ENCODE results near the gene MACROD1. TPM values are rescaled to one million over a fixed set of nuclear protein-coding genes. Genes with fewer than 3 reads are reported as not detected.

MACROD1 gene
- total and polyA plus RNA-seq, 9 of the 15 experiments (the other 6 are each of a cell fraction or from before 2014, with no cell fraction given): 1.1 to 60.0 (median 26.4) TPM

GRCh38 chr11:64007160-64007628 lies 158.7 kb downstream of the MACROD1 start (continued):
- TF ChIP-seq SPI1 (IDR thresholded peaks at IDR 0.05; ENCODE audit: borderline replicate concordance, low read depth, low read length) (peak; percentile 62; the same call in 1 of the 2 replicates), L3MBTL2 (IDR thresholded peaks at IDR 0.05) (0 out of 2 replicates have a peak, but pooled peaks have one; percentile 13), MAX (CRISPR knock-in tag; IDR thresholded peaks at IDR 0.05) (peak; percentile 82), LEF1 (IDR thresholded peaks at IDR 0.05) (no peak)
- TF ChIP-seq, protein P1, sequence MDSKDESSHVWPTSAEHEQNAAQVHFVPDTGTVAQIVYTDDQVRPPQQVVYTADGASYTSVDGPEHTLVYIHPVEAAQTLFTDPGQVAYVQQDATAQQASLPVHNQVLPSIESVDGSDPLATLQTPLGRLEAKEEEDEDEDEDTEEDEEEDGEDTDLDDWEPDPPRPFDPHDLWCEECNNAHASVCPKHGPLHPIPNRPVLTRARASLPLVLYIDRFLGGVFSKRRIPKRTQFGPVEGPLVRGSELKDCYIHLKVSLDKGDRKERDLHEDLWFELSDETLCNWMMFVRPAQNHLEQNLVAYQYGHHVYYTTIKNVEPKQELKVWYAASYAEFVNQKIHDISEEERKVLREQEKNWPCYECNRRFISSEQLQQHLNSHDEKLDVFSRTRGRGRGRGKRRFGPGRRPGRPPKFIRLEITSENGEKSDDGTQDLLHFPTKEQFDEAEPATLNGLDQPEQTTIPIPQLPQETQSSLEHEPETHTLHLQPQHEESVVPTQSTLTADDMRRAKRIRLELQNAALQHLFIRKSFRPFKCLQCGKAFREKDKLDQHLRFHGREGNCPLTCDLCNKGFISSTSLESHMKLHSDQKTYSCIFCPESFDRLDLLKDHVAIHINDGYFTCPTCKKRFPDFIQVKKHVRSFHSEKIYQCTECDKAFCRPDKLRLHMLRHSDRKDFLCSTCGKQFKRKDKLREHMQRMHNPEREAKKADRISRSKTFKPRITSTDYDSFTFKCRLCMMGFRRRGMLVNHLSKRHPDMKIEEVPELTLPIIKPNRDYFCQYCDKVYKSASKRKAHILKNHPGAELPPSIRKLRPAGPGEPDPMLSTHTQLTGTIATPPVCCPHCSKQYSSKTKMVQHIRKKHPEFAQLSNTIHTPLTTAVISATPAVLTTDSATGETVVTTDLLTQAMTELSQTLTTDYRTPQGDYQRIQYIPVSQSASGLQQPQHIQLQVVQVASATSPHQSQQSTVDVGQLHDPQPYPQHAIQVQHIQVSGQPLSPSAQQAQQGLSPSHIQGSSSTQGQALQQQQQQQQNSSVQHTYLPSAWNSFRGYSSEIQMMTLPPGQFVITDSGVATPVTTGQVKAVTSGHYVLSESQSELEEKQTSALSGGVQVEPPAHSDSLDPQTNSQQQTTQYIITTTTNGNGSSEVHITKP (IDR thresholded peaks at IDR 0.05; ENCODE audit: partially characterized antibody): peak; percentile 20
- TF ChIP-seq, protein P2, sequence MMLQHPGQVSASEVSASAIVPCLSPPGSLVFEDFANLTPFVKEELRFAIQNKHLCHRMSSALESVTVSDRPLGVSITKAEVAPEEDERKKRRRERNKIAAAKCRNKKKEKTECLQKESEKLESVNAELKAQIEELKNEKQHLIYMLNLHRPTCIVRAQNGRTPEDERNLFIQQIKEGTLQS (IDR thresholded peaks at IDR 0.05): no peak
- TF ChIP-seq, protein P2 (CRISPR knock-in tag; conservative IDR thresholded peaks at IDR 0.05): no peak
